NCI-H2029 treated with DMSO at 0.1 percent for 48 hours (cell line): ENCODE data around the gene PGM5.

Experiments used
- DNase-seq: peaks from one replicate; lab custom pipeline; 2025; lab: John Stamatoyannopoulos, UW

PGM5 gene

GRCh38 chr9:68538200-68538599 lies 181.8 kb downstream of the PGM5 start:
- no peak for DNase-seq

GRCh38 chr9:68540712-68541535 lies 184.5 kb downstream of the PGM5 start, which contains the start of gene TMEM252:
Gene TMEM252, minus strand, starts transcription at chr9:68540883. Its CDS starts 69 bp downstream, at chr9:68540814.
- no peak for DNase-seq

GRCh38 chr9:68541568-68541967 lies 185.2 kb downstream of the PGM5 start:
- no peak for DNase-seq

- DNase-seq, result no peak
Observed at GRCh38 chr9:68545033-68545705, 188.8 kb downstream of the PGM5 start.

GRCh38 chr9:68546596-68547390 lies 190.4 kb downstream of the PGM5 start:
- DNase-seq, result no peak

- no peak for DNase-seq
Observed at GRCh38 chr9:68547417-68547816, 191.0 kb downstream of the PGM5 start.

GRCh38 chr9:68548241-68548640 lies 191.8 kb downstream of the PGM5 start:
- DNase-seq, result no peak

GRCh38 chr9:68551191-68551590 lies 194.8 kb downstream of the PGM5 start:
- no peak for DNase-seq

GRCh38 chr9:68552700-68553476 lies 196.5 kb downstream of the PGM5 start:
- DNase-seq, result no peak

- no peak for DNase-seq
Observed at GRCh38 chr9:68555437-68556150, 199.2 kb downstream of the PGM5 start.

- no peak for DNase-seq
Observed at GRCh38 chr9:68558545-68558944, 202.1 kb downstream of the PGM5 start.

- no peak for DNase-seq
Observed at GRCh38 chr9:68560071-68560844, 203.8 kb downstream of the PGM5 start.

GRCh38 chr9:68562461-68562860 lies 206.1 kb downstream of the PGM5 start:
- DNase-seq, result no peak

GRCh38 chr9:68567565-68567964 lies 211.2 kb downstream of the PGM5 start:
- DNase-seq, result no peak

GRCh38 chr9:68574150-68574549 lies 217.7 kb downstream of the PGM5 start:
- no peak for DNase-seq

GRCh38 chr9:68575817-68576216 lies 219.4 kb downstream of the PGM5 start:
- DNase-seq, result no peak

- no peak for DNase-seq
Observed at GRCh38 chr9:68577774-68578591, 221.6 kb downstream of the PGM5 start.
